ACC112 (cell line): Measurements from ENCODE around the gene ZNF516.

ENCODE experiments used
- H2AFZ ChIP-seq: fragments of 200-600 bp; sonication (generic); one replicate; pipeline ENCODE4 v1.6.0; 2017; ENCODE audit warnings: antibody characterized with exemption, low read length; ENCODE audit not compliant: unreplicated experiment
- H3K27ac ChIP-seq: fragments of 200-600 bp; sonication (generic); 2 replicates; pipeline ENCODE4 v1.5.1; 2014; ENCODE audit warnings: low read depth, mild to moderate bottlenecking, antibody characterized with exemption, low read length, moderate library complexity
- H3K27me3 ChIP-seq: fragments of 200-600 bp; sonication (generic); 2 replicates; pipeline ENCODE4 v1.6.1; 2014; ENCODE audit warnings: mild to moderate bottlenecking, antibody characterized with exemption, low read length, moderate library complexity, mixed read lengths; ENCODE audit not compliant: insufficient read depth
- H3K36me3 ChIP-seq: fragments of 200-600 bp; sonication (generic); 2 replicates; pipeline ENCODE4 v1.6.1; 2016; ENCODE audit warnings: mild to moderate bottlenecking, antibody characterized with exemption, low read length, moderate library complexity, mixed read lengths; ENCODE audit not compliant: insufficient read depth
- H3K4me1 ChIP-seq: fragments of 200-600 bp; sonication (generic); one replicate; pipeline ENCODE4 v1.6.1; 2016; ENCODE audit warnings: low read length, mixed read lengths; ENCODE audit not compliant: insufficient read depth, unreplicated experiment, control insufficient read depth
- H3K4me3 ChIP-seq: fragments of 200-600 bp; sonication (generic); 2 replicates; pipeline ENCODE4 v1.5.1; 2014; ENCODE audit warnings: mild to moderate bottlenecking, low read depth, low read length
- H3K79me2 ChIP-seq: fragments of 200-600 bp; sonication (generic); one replicate; pipeline ENCODE4 v1.6.0; 2016; ENCODE audit warnings: low read length; ENCODE audit not compliant: control insufficient read depth, unreplicated experiment, insufficient read depth

Gene ZNF516

GRCh38 chr18:76436342-76436741 lies 58.7 kb downstream of the ZNF516 start:
- H3K79me2 ChIP-seq: peaks cover 49% of the 10 kb centered on the region
- H3K4me3 ChIP-seq: no peak overlapping the region

GRCh38 chr18:76435316-76435989 lies 59.6 kb downstream of the ZNF516 start:
- Histone ChIP-seq H3K36me3 (peaks cover 25% of the 10 kb centered on the region; the same call in 1 of the 2 replicates), H2AFZ (no peak overlapping the region), H3K79me2 (peaks cover 51% of the 10 kb centered on the region), H3K27ac (no peak overlapping the region), H3K27me3 (no peaks in the 10 kb centered on the region), H3K4me3 (no peak overlapping the region), H3K4me1 (no peaks in the 10 kb centered on the region)

More at GRCh38 chr18:76436342-76436741, 58.7 kb downstream of the ZNF516 start:
- Histone ChIP-seq H3K27ac (no peak overlapping the region), H3K27me3 (no peaks in the 10 kb centered on the region), H2AFZ (no peak overlapping the region), H3K36me3 (peaks cover 32% of the 10 kb centered on the region; the same call in 1 of the 2 replicates), H3K4me1 (no peaks in the 10 kb centered on the region)

- H3K36me3 ChIP-seq: peaks cover 17% of the 10 kb centered on the region; the same call in 1 of the 2 replicates
- H3K4me1 ChIP-seq: no peaks in the 10 kb centered on the region
- no peak overlapping the region for H2AFZ ChIP-seq
- H3K79me2 ChIP-seq: peaks cover 54% of the 10 kb centered on the region
- H3K4me3 ChIP-seq: no peak overlapping the region
- no peaks in the 10 kb centered on the region for H3K27me3 ChIP-seq
- no peak overlapping the region for H3K27ac ChIP-seq
These were observed 60.6 kb downstream of the ZNF516 start for GRCh38 chr18:76434452-76434851.

DNA sequence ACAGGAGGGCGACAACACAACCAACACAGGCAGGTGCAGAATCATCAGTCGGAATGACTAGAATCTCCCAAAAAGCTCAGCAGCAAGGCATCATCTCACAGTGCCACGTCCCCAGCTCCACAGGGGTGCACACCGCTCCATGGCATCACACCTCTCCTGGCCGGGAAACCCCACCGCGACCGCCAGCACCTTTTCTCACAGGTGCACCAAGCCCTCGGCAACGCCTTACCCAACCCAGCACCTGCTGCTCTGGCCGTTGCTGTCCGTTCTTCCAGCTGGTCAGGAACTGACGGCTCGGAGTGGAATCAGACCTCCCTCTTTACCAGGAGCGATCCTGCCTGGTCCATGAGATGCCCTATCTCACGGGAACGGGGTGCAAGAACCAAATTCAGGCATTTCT lies 61.3 kb downstream of the ZNF516 start:
- peaks cover 17% of the 10 kb centered on the region; the same call in 1 of the 2 replicates for H3K36me3 ChIP-seq
- H3K4me3 ChIP-seq: no peak overlapping the region
- no peaks in the 10 kb centered on the region for H3K27me3 ChIP-seq
- peaks cover 57% of the 10 kb centered on the region for H3K79me2 ChIP-seq
- no peak overlapping the region for H2AFZ ChIP-seq
- no peak overlapping the region for H3K27ac ChIP-seq
- no peaks in the 10 kb centered on the region for H3K4me1 ChIP-seq

- Histone ChIP-seq H3K27me3 (no peaks in the 10 kb centered on the region), H3K36me3 (peaks cover 15% of the 10 kb centered on the region; the same call in 1 of the 2 replicates), H2AFZ (no peak overlapping the region), H3K4me3 (no peak overlapping the region), H3K79me2 (peaks cover 63% of the 10 kb centered on the region), H3K27ac (no peak overlapping the region), H3K4me1 (no peaks in the 10 kb centered on the region)
These were observed 61.9 kb downstream of the ZNF516 start for GRCh38 chr18:76432970-76433767.

GRCh38 chr18:76432274-76432755 lies 62.7 kb downstream of the ZNF516 start:
- Histone ChIP-seq H3K4me3 (no peak overlapping the region), H3K27me3 (no peaks in the 10 kb centered on the region), H3K36me3 (peaks cover 10% of the 10 kb centered on the region; the same call in 1 of the 2 replicates), H2AFZ (no peak overlapping the region), H3K79me2 (peaks cover 66% of the 10 kb centered on the region), H3K27ac (no peak overlapping the region), H3K4me1 (no peaks in the 10 kb centered on the region)

GRCh38 chr18:76431437-76432273 lies 63.4 kb downstream of the ZNF516 start:
- Histone ChIP-seq H3K36me3 (peaks cover 10% of the 10 kb centered on the region; the same call in 1 of the 2 replicates), H3K4me1 (no peaks in the 10 kb centered on the region), H3K79me2 (peaks cover 66% of the 10 kb centered on the region), H3K27me3 (no peaks in the 10 kb centered on the region), H2AFZ (no peak overlapping the region), H3K4me3 (no peak overlapping the region), H3K27ac (no peak overlapping the region)

DNA sequence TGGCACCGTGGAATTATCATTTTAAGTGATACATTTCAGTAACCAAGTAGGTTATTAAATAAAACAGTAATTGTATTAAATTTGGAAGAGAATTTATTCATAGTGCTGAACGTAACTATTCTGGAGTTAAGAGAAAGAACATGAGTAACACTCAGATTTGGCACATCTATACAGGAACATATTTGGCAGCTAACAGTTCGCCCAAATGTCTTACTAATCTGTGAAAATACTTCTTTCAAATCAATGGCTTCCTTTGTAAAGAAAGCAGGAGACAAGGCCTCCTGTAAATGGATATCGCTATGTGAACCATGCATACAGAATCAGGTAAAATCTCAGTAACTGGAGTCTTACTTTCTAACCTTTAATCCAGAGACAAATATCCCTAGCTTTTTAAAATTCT lies 64.4 kb downstream of the ZNF516 start:
- Histone ChIP-seq H3K27me3 (no peaks in the 10 kb centered on the region), H3K27ac (no peak overlapping the region; the same call in 1 of the 2 replicates), H3K4me1 (no peaks in the 10 kb centered on the region), H2AFZ (no peak overlapping the region), H3K79me2 (peaks cover 69% of the 10 kb centered on the region), H3K36me3 (peaks cover 10% of the 10 kb centered on the region; the same call in 1 of the 2 replicates), H3K4me3 (no peak overlapping the region)

DNA sequence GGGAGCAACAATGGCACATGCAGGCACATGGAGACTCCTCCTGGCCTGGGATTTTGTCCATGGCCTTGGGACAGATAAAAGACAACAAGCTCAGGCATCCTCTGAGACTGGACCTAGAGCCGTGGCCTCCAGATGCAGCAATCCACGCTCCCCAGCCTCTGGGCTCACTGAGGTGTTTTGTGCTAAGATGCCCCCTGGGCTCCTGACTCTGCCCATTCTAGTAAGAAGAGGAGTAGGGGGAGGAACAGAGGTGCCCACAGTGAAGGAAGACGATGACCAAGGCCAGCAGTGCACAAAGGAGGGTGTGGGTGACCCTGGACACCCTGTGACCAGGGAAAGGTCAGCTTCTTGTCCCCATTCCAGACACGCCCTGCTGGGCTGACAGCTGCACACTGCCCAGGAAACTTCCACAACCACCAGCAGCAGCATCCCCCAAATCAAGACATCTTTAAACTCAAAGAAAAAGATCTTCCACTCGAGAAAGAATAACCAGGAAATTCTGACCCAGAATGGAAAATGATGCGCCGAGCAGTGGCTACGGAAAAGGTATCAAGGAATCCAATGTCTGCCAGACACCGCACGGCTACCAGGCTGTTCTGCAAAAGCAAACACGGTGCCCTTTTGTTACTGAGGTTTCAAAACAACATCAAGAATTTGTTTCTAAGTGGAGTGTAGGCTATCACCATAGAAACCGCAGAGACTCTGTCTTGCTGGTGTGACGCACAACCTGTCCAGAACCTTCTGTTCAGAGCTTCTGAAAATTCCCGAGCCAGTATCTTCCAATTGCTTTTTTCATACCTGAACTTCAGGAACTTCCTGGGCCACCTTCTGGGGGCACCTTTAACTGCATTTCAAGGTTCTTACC lies 65.5 kb downstream of the ZNF516 start:
- peaks cover 71% of the 10 kb centered on the region for H3K79me2 ChIP-seq
- no peak overlapping the region for H3K4me3 ChIP-seq

More for the DNA sequence above, 65.5 kb downstream of the ZNF516 start:
- H3K27me3 ChIP-seq: no peaks in the 10 kb centered on the region
- H3K27ac ChIP-seq: no peak overlapping the region
- 0 out of 2 replicates have a peak, but pooled peaks cover 5% of the 10 kb centered on the region for H3K36me3 ChIP-seq
- H2AFZ ChIP-seq: no peak overlapping the region
- no peaks in the 10 kb centered on the region for H3K4me1 ChIP-seq
